Measurements from ENCODE around the gene RNF214.
"Not testable (repeated sequence)": the region's sequence is repeated elsewhere in the genome, so short reads cannot be mapped to it uniquely, and the experiment has no call there.

Gene RNF214

GRCh38 chr11:117232092-117232878 lies at the start of gene RNF214:
Gene RNF214 (plus strand): TSS chr11:117232671. CDS start chr11:117234273, 1,602 bp downstream.
- peak; percentile 98 for DNase-seq (ENCODE audit: low spot score)

DNA sequence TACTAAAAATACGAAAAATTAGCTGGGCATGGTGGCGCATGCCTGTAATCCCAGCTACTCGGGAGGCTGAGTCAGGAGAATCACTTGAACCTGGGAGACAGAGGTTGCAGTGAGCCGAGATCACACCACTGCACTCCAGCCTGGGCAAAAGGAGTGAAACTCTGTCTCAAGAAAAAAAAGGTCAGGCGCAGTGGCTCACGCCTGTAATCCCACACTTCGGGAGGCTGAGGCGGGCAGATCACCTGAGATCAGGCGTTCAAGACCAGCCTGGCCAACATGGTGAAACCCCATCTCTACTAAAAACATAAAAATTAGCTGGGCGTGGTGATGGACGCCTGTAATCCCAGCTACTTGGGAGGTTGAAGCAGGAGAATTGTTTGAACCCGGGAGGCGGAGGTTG lies 49.3 kb upstream of the RNF214 start:
- not testable (repeated sequence) for DNase-seq (ENCODE audit: low spot score)

GRCh38 chr11:117183724-117184349 lies 48.6 kb upstream of the RNF214 start:
- DNase-seq (ENCODE audit: low spot score), result no peak

GRCh38 chr11:117185736-117186430 lies 46.6 kb upstream of the RNF214 start:
- DNase-seq (ENCODE audit: low spot score), result no peak

GRCh38 chr11:117186431-117186761 lies 46.1 kb upstream of the RNF214 start:
- DNase-seq (ENCODE audit: low spot score), result no peak

DNA sequence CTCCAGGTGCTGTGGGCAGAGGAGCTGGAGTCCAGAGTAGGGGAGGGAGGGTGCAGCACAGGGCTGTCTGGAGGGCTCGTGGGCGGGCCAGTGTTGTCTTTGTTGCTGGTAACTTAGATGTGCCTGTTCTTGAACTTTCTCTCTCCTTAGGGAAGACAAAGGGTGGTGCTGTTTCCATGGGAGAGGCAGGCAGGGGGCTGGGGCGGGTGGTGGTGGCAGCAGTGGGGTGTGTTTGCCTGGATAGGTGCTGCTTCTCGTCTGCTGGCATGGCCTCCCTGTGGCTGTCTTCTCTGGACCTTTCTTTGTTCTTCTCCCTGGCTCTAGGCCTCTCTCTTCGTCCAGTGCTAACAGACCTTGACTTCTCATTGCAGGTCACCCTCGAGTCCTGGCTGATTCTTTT lies 45.5 kb upstream of the RNF214 start:
- no peak for DNase-seq (ENCODE audit: low spot score)

- DNase-seq (ENCODE audit: low spot score), result no peak
These were observed 45.1 kb upstream of the RNF214 start for GRCh38 chr11:117187428-117187798.

DNA sequence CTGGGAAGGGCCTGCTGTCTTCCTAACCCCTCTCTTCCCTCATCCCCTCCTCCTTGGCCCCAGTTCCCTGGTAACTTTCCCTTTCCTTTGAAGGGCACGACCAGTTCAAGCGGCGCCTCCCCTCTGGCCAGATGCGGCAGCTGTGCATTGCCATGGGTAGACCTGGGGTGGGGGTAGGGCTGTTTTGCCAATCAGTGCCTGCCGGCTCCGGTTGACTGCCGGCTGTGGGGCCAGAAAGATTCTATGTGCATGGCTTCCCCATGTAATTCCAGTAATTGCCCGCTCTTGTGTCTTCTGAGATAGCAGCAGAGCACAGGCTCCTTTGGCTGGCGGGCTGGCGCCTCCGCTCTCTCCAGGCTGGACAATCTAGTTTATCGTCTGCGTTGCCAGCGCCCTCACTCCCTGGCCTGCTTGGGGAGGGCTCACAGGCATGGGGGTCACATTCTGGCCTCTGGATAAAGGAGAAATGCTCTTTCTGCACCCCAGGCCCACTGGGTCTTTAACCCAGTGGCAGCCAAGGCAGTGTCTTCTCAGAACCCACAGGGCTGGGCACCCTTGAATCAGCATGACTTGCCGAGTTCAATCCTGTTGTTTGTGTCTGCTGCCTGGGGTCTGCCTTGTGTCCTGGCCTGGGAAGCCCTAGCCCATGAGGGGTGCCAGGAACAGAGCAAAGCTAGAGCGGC lies 44.5 kb upstream of the RNF214 start:
- no peak for DNase-seq (ENCODE audit: low spot score)

DNA sequence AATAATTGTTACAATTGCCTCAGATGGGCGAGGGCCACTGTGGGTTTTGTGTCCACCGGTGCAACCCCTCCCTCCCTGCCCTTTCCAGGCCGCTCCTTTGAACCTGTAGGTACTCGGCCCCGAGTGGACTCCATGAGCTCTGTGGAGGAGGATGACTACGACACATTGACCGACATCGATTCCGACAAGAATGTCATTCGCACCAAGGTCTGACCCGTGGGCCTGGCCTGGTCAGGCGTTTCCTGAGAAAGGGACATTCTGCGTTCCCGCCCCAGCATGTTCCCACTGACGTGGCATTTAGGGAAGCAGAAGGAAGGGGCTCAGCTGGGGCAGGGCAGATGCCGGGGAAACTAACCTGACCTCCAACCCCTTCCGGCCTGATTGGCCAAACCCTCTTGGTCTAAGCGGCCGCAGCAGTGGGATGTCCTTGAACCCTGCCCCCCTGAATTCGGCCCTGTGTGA lies 43.8 kb upstream of the RNF214 start:
- no peak for DNase-seq (ENCODE audit: low spot score)

DNA sequence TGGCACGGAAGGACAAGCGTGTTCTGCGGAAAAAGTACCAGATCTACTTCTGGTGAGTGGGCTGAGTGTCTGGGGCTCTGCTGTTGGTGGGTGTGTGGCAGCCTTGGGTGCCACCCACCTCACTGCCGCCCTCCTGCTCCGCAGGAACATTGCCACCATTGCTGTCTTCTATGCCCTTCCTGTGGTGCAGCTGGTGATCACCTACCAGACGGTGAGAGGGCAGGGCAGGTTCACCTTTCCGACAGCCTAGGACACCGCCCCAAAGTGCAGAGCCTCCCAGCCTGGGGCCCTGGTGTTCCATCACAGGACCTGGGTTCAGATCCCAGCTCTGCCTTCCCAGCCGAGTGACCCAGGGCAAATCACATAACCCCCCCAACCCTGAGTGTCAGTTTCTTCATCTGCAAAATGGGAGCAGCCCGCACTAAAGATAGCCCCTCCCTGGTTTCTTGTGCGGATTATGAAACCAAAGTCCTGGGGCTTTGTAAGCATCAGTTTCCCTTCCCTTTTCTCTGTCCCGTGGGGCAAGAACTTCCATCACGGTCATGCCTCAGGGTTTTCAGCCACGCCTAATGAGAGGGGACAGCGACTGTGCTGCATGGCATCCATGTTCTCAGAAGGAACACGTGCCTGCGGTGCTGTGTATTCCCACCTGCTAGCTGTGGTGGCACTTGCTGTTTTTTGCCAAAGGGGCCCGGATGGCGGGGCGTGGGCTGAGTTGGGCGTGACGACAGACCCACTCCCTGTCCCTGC lies 43.1 kb upstream of the RNF214 start:
- no peak for DNase-seq (ENCODE audit: low spot score)

DNA sequence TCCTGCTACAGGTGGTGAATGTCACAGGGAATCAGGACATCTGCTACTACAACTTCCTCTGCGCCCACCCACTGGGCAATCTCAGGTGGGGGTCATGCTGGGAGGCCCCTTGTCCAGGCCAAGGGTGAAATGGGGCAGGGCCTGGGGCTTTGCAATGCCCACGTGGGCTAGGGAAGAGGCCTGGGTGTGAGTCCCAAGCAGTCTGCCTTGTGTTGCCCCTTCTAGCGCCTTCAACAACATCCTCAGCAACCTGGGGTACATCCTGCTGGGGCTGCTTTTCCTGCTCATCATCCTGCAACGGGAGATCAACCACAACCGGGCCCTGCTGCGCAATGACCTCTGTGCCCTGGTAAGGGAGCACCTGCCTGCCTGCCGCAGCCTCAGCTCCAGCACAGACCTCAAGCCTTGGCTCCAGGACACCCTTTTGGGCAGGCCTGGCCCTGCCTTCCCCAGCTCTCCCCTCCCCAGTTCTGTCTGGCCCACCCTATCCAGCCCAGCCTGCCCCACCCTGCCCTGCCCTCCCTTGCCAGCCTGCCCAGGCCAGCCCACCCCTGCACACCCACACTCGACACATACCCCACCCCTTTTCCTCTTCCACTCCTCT lies 42.4 kb upstream of the RNF214 start:
- no peak for DNase-seq (ENCODE audit: low spot score)

GRCh38 chr11:117191680-117192400 lies 40.6 kb upstream of the RNF214 start:
- DNase-seq (ENCODE audit: low spot score), result no peak

DNA sequence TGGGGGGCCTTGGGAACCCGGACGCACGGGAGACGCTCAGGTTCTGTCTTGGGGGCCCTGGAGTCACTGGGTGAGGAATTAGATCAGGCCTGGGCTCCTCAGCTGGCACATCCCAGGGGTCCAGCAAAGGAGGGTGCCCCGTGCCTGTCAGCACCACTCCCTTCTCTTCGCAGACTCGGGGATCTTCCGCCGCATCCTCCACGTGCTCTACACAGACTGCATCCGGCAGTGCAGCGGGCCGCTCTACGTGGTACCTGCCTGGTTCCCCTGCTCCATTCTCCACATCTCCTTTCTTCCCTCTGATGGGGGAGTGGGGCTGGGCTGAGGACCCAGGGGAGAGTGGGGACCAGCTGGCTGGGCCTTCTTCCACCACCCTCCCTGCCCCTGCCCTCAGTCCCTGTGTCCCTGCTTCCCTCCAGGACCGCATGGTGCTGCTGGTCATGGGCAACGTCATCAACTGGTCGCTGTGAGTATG lies 40.0 kb upstream of the RNF214 start:
- DNase-seq (ENCODE audit: low spot score), result no peak

GRCh38 chr11:117193130-117194020 lies 39.1 kb upstream of the RNF214 start:
- DNase-seq (ENCODE audit: low spot score), result no peak

DNA sequence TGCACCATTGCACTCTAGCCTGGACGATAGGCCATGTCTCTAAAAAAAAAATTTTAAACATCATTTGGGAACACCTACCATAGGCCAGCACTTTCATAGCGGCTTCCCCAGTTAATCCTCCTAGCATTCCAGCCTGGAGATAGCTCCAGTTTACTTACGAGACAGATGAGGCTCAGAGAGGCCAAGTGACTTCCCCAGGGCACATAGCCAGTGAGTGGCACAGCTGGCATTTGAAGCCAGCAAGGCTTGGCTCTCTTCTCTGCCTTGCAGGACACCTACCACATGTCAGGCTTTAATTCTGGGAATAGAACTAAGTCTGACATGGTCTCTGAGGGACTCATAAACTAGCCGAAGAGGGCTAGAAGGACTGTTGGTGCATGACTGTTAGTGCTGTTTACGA lies 38.2 kb upstream of the RNF214 start:
- no peak for DNase-seq (ENCODE audit: low spot score)

- no peak for DNase-seq (ENCODE audit: low spot score)
These were observed 37.2 kb upstream of the RNF214 start for GRCh38 chr11:117195258-117195657.

- DNase-seq (ENCODE audit: low spot score), result no peak
These were observed 36.7 kb upstream of the RNF214 start for GRCh38 chr11:117195761-117196160.

- DNase-seq (ENCODE audit: low spot score), result no peak
These were observed 35.5 kb upstream of the RNF214 start for GRCh38 chr11:117197006-117197405.

Data from GM03348 (cell line).